GM23338 (cell line): Measurements from ENCODE around the gene AZU1. TPM values are rescaled to one million over a fixed set of nuclear protein-coding genes. Genes with fewer than 3 reads are reported as not detected.

Experiments
- ATAC-seq: fragments of 200-7000 bp; cut with Tn5 transposase; 3 replicates; pipeline ENCODE4 v1.9.1; 2020
- DNase-seq: peaks from one replicate; pipeline ENCODE4 v3.0.0-alpha.2; 2015; ENCODE audit warnings: low spot score
- H2AFZ ChIP-seq: fragments of 200-600 bp; sonication (generic); 2 replicates; pipeline ENCODE4 v1.8.0; 2016; ENCODE audit warnings: antibody characterized with exemption, mild to moderate bottlenecking, moderate library complexity
- H3F3A ChIP-seq: fragments of 200-600 bp; sonication (generic); replicated peaks from 2 replicates; pipeline ENCODE4 v1.8.0; 2017; ENCODE audit warnings: antibody characterized with exemption, mixed run types, low read depth
- H3K27ac ChIP-seq: fragments of 200-600 bp; sonication (generic); 2 replicates; pipeline ENCODE4 v1.6.1; 2016; ENCODE audit warnings: low read depth
- H3K27me3 ChIP-seq: fragments of 200-600 bp; sonication (generic); 2 replicates; pipeline ENCODE4 v1.8.0; 2016; ENCODE audit warnings: mild to moderate bottlenecking, mixed run types, moderate library complexity; ENCODE audit not compliant: insufficient read depth
- H3K36me3 ChIP-seq: fragments of 200-600 bp; sonication (generic); 2 replicates; pipeline ENCODE4 v1.8.0; 2016; ENCODE audit warnings: mild to moderate bottlenecking; ENCODE audit not compliant: insufficient read depth
- H3K4me1 ChIP-seq: fragments of 200-600 bp; sonication (generic); 2 replicates; pipeline ENCODE4 v1.8.0; 2016; ENCODE audit warnings: mild to moderate bottlenecking, moderate library complexity; ENCODE audit not compliant: insufficient read depth
- H3K4me2 ChIP-seq: fragments of 200-600 bp; sonication (generic); 2 replicates; pipeline ENCODE4 v1.7.1; 2017; ENCODE audit warnings: mixed run types
- H3K4me3 ChIP-seq: fragments of 200-600 bp; sonication (generic); 2 replicates; pipeline ENCODE4 v1.6.1; 2016; ENCODE audit warnings: mixed run types
- H3K79me2 ChIP-seq: fragments of 200-600 bp; sonication (generic); replicated peaks from 2 replicates; pipeline ENCODE4 v1.8.0; 2017; ENCODE audit warnings: mild to moderate bottlenecking; ENCODE audit not compliant: insufficient read depth
- H3K9me2 ChIP-seq: fragments of 200-600 bp; sonication (generic); 2 replicates; pipeline ENCODE4 v1.8.0; 2017; ENCODE audit not compliant: insufficient read depth
- H4K20me1 ChIP-seq: fragments of 200-600 bp; sonication (generic); replicated peaks from 2 replicates; pipeline ENCODE4 v1.8.0; 2017; ENCODE audit warnings: mild to moderate bottlenecking; ENCODE audit not compliant: insufficient read depth
- H3K27ac Mint-ChIP-seq: 2 replicates; pipeline ENCODE4 v1.8.0; 2020; ENCODE audit warnings: inconsistent platforms, mild to moderate bottlenecking, moderate library complexity, mixed read lengths
- H3K27me3 Mint-ChIP-seq: 3 replicates; pipeline ENCODE4 v1.8.0; 2022; ENCODE audit warnings: low read depth, mild to moderate bottlenecking, moderate library complexity, mixed read lengths, inconsistent platforms; ENCODE audit not compliant: insufficient read depth, poor library complexity
- H3K36me3 Mint-ChIP-seq: 3 replicates; pipeline ENCODE4 v1.8.0; 2021; ENCODE audit warnings: low read depth, mild to moderate bottlenecking, inconsistent platforms, moderate library complexity, mixed read lengths
- H3K4me1 Mint-ChIP-seq: 3 replicates; pipeline ENCODE4 v1.8.0; 2020; ENCODE audit warnings: mild to moderate bottlenecking, inconsistent platforms, mixed read lengths
- H3K4me3 Mint-ChIP-seq: 3 replicates; pipeline ENCODE4 v1.8.0; 2021; ENCODE audit warnings: moderate library complexity, mild to moderate bottlenecking, inconsistent platforms, mixed read lengths
- H3K9me3 Mint-ChIP-seq: 3 replicates; pipeline ENCODE4 v1.8.0; 2020; ENCODE audit warnings: moderate library complexity, mild to moderate bottlenecking, inconsistent platforms, mixed read lengths
- CREB1 ChIP-seq: fragments of 250-450 bp; sonication (Bioruptor Pico); IDR thresholded peaks from 2 replicates; pipeline ENCODE4 v1.5.0; 2020; ENCODE audit warnings: low read depth, mild to moderate bottlenecking, moderate library complexity
- EZH2 ChIP-seq: fragments of 200-600 bp; sonication (generic); IDR thresholded peaks from one replicate; pipeline ENCODE4 v1.8.0; 2017; ENCODE audit warnings: antibody characterized with exemption, mild to moderate bottlenecking, low read depth; ENCODE audit not compliant: unreplicated experiment
- JUNB ChIP-seq: IDR thresholded peaks from one replicate; pipeline ENCODE4 v1.6.1; 2016; ENCODE audit warnings: antibody characterized with exemption; ENCODE audit not compliant: unreplicated experiment
- NANOG ChIP-seq: IDR thresholded peaks from 2 replicates; pipeline ENCODE4 v1.6.1; 2016; ENCODE audit warnings: antibody characterized with exemption, borderline replicate concordance
- POLR2AphosphoS5 ChIP-seq: IDR thresholded peaks from 2 replicates; pipeline ENCODE4 v1.6.1; 2016; ENCODE audit warnings: antibody characterized with exemption, low read depth
- STAT1 ChIP-seq: IDR thresholded peaks from one replicate; pipeline ENCODE4 v1.6.1; 2016; ENCODE audit warnings: antibody characterized with exemption; ENCODE audit not compliant: unreplicated experiment
- ZNF114 ChIP-seq: fragments of 250-450 bp; sonication (Bioruptor Pico); IDR thresholded peaks from 2 replicates; pipeline ENCODE4 v1.5.0; 2020; ENCODE audit warnings: mild to moderate bottlenecking, moderate library complexity
- ZNF462 ChIP-seq: fragments of 250-450 bp; sonication (Bioruptor Pico); IDR thresholded peaks from 2 replicates; pipeline ENCODE4 v1.5.0; 2020; ENCODE audit warnings: mild to moderate bottlenecking, moderate library complexity
- polyA plus RNA-seq: library from polyadenylated mRNA; unstranded; fragments of >200 nt; fragmentation: Nextera tagmentation; extraction: Ambion mirVana; gene quantifications from 2 replicates; pipeline ENCODE4 v1.2.1, GENCODE V29; 2016
- total RNA-seq: library from RNA; depleted of rRNA; stranded (reverse); fragments of >200 nt; shearing (Covaris generic); gene quantifications from 2 replicates; pipeline ENCODE4 v1.2.3, GENCODE V29; 2014
- TF ChIP-seq, protein P1 (sequence below): IDR thresholded peaks from 2 replicates; pipeline ENCODE4 v1.6.1; 2016; ENCODE audit warnings: antibody characterized with exemption
- TF ChIP-seq, protein P2 (sequence below), 2 experiments: fragments of 200-600 bp in 1 of 2; sonication (generic) in 1 of 2; conservative IDR thresholded peaks; 2 replicates each; pipeline versions ENCODE4 v1.5.1 to v1.6.1; 2016 to 2017; ENCODE audit warnings: antibody characterized with exemption in 2 of 2, low read depth in 2 of 2, mild to moderate bottlenecking in 2 of 2, moderate library complexity in 1 of 2

The AZU1 gene
- total and polyA plus RNA-seq, 2 experiments from 2014 or later: 0.78 to 1.4 TPM

DNA sequence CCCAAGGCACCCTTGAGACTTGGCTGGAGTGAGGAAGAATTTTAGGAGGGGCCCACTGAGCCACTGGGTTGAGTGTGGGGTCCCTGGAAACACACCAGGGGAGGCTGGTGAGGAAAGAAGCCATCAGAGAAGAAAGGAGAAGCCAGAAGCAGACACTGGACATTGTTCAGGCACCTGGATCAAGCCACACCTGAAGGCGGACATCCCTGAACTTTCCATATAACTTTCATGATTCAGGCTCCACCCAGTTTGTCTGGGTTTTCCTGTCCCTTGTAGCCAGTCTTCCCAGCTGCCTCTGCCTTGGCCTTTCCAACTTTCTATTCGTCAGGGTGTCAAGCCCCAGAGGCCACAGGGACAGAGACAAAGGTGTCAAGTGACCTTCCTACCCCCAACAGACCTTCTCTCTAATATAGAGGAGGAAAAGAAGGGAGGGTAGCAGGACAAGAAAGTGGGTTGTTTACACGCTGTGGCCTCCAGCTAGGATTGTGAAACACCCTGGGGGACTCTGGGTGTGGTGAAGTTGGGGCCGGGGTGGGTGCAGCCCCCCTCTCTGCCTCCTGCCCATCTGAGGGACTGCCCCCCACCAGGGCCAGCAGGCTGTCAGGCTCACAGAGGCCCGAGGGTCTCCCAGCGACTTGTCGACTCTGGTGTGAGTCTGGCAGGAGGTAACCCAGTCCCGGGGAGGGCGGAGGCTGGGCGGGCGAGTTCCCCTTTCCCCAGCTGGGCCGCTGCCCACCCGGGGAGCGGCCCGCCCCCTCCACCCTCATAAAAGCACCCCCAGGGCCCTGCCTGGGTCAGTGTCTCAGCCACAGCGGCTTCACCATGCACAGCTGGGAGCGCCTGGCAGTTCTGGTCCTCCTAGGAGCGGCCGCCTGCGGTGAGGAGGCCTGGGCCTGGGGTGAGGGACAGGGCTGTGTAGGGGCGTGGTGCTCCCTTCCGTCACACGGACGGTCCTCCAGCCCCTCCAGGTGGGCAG, 31.5 kb downstream of the AZU1 start, which contains the start of gene CFD:
TSS of gene CFD (plus strand) at position 797 of the 976 bp plus-strand sequence. CDS start at position 823, 26 bp downstream.
- H3K79me2 ChIP-seq: no peaks in the 10 kb centered on the region
- no peak within 1 kb of the TSS for H3K27ac ChIP-seq
- no peak within 1 kb of the TSS for H2AFZ ChIP-seq
- ATAC-seq (no peak), DNase-seq (no peak)
- H3K36me3 ChIP-seq: no peaks in the 10 kb centered on the region
- no peak within 1 kb of the TSS for H3K27ac Mint-ChIP-seq
- TF ChIP-seq ZNF114: no peak
- H3K9me2 ChIP-seq: no peaks in the 10 kb centered on the region
- no peaks in the 10 kb centered on the region; the same call in 2 of the 3 replicates for H3K9me3 Mint-ChIP-seq
- peak within 1 kb of the TSS; percentile 64; the same call in 1 of the 2 replicates for H3K4me2 ChIP-seq
- H3K4me1 Mint-ChIP-seq: no peaks in the 10 kb centered on the region
- no peaks in the 10 kb centered on the region for H3K36me3 Mint-ChIP-seq
- peaks cover 28% of the 10 kb centered on the region for H3K27me3 ChIP-seq
- H3K4me3 Mint-ChIP-seq: peak within 1 kb of the TSS; percentile 32; the same call in 2 of the 3 replicates
- H3F3A ChIP-seq: peaks cover 22% of the 10 kb centered on the region
- H4K20me1 ChIP-seq: no peaks in the 10 kb centered on the region
- peaks cover 22% of the 10 kb centered on the region for H3K27me3 Mint-ChIP-seq
- H3K4me1 ChIP-seq: no peaks in the 10 kb centered on the region
- H3K4me3 ChIP-seq: peak within 1 kb of the TSS; percentile 52

GRCh38 chr19:861141-861755, 33.6 kb downstream of the AZU1 start:
- Histone ChIP-seq H3K79me2 (no peaks in the 10 kb centered on the region), H3K27me3 (peaks cover 28% of the 10 kb centered on the region), H3K9me2 (no peaks in the 10 kb centered on the region), H2AFZ (no peak overlapping the region; the same call in 1 of the 2 replicates), H3K4me2 (no peak overlapping the region), H3K36me3 (no peaks in the 10 kb centered on the region), H3K27ac (no peak overlapping the region), H3F3A (peaks cover 20% of the 10 kb centered on the region), H3K4me3 (peak overlapping the region; percentile 41; the same call in 1 of the 2 replicates), H4K20me1 (peaks cover 9% of the 10 kb centered on the region; the same call in 1 of the 2 replicates), H3K4me1 (no peaks in the 10 kb centered on the region)
- Mint-ChIP-seq H3K4me3 (no peak overlapping the region; the same call in 2 of the 3 replicates), H3K36me3 (0 out of 3 replicates have a peak, but pooled peaks cover 3% of the 10 kb centered on the region), H3K27me3 (peaks cover 27% of the 10 kb centered on the region), H3K9me3 (no peaks in the 10 kb centered on the region; the same call in 2 of the 3 replicates), H3K27ac (no peak overlapping the region), H3K4me1 (no peaks in the 10 kb centered on the region)
- DNase-seq (no peak), ATAC-seq (no peak)
- TF ChIP-seq EZH2: no peak
- TF ChIP-seq, protein P1, sequence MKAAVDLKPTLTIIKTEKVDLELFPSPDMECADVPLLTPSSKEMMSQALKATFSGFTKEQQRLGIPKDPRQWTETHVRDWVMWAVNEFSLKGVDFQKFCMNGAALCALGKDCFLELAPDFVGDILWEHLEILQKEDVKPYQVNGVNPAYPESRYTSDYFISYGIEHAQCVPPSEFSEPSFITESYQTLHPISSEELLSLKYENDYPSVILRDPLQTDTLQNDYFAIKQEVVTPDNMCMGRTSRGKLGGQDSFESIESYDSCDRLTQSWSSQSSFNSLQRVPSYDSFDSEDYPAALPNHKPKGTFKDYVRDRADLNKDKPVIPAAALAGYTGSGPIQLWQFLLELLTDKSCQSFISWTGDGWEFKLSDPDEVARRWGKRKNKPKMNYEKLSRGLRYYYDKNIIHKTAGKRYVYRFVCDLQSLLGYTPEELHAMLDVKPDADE: no peak
- TF ChIP-seq ZNF462 (CRISPR knock-in tag): no peak
- TF ChIP-seq NANOG: no peak
- TF ChIP-seq JUNB: no peak
- TF ChIP-seq STAT1: no peak
- TF ChIP-seq, protein P2, sequence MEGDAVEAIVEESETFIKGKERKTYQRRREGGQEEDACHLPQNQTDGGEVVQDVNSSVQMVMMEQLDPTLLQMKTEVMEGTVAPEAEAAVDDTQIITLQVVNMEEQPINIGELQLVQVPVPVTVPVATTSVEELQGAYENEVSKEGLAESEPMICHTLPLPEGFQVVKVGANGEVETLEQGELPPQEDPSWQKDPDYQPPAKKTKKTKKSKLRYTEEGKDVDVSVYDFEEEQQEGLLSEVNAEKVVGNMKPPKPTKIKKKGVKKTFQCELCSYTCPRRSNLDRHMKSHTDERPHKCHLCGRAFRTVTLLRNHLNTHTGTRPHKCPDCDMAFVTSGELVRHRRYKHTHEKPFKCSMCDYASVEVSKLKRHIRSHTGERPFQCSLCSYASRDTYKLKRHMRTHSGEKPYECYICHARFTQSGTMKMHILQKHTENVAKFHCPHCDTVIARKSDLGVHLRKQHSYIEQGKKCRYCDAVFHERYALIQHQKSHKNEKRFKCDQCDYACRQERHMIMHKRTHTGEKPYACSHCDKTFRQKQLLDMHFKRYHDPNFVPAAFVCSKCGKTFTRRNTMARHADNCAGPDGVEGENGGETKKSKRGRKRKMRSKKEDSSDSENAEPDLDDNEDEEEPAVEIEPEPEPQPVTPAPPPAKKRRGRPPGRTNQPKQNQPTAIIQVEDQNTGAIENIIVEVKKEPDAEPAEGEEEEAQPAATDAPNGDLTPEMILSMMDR (conservative IDR thresholded peaks at IDR 0.05; ENCODE audit: low read depth in 2 of 2): no peak
- no peak for TF ChIP-seq POLR2AphosphoS5
- TF ChIP-seq ZNF114: no peak
- no peak for TF ChIP-seq CREB1
